Immature natural killer cell (primary cell): ENCODE measurements around the gene TMEFF1. TPM values are rescaled to one million over a fixed set of nuclear protein-coding genes. Genes with fewer than 3 reads are reported as not detected.

ENCODE experiments used
- DNase-seq, 3 donors: peaks; one replicate each; pipeline ENCODE4 v3.0.0; 2022; ENCODE audit warnings: mixed read lengths in 1 of 3
- H3K27ac Mint-ChIP-seq, 6 donors: one replicate each; pipeline ENCODE4 v1.8.0; 2020; ENCODE audit warnings: mixed read lengths in 6 of 6, mild to moderate bottlenecking in 5 of 6, inconsistent platforms in 4 of 6, moderate library complexity in 3 of 6
- H3K27me3 Mint-ChIP-seq, 3 donors: one replicate each; pipeline ENCODE4 v1.8.0; 2020 to 2021; ENCODE audit warnings: low read depth in 3 of 3, mild to moderate bottlenecking in 3 of 3, mixed read lengths in 3 of 3, moderate library complexity in 3 of 3, inconsistent platforms in 1 of 3
- H3K36me3 Mint-ChIP-seq, 3 donors: one replicate each; pipeline ENCODE4 v1.8.0; 2020; ENCODE audit warnings: mixed read lengths in 3 of 3, inconsistent platforms in 2 of 3, mild to moderate bottlenecking in 2 of 3
- H3K4me1 Mint-ChIP-seq, 2 donors: one replicate each; pipeline ENCODE4 v1.8.0; 2020; ENCODE audit warnings: inconsistent platforms in 2 of 2, mild to moderate bottlenecking in 2 of 2, mixed read lengths in 2 of 2, moderate library complexity in 1 of 2
- H3K4me3 Mint-ChIP-seq, 5 donors: one replicate each; pipeline ENCODE4 v1.8.0; 2020; ENCODE audit warnings: mild to moderate bottlenecking in 5 of 5, mixed read lengths in 5 of 5, inconsistent platforms in 3 of 5, moderate library complexity in 3 of 5
- H3K9me3 Mint-ChIP-seq, 6 donors: one replicate each; pipeline ENCODE4 v1.8.0; 2020; ENCODE audit warnings: mild to moderate bottlenecking in 6 of 6, mixed read lengths in 6 of 6, inconsistent platforms in 4 of 6, moderate library complexity in 3 of 6
- polyA plus RNA-seq, 3 donors: library from polyadenylated mRNA; unstranded; fragments of 300-500 nt; fragmentation: Illumina TruSeq; gene quantifications; one replicate each; pipeline ENCODE4 v1.2.3, GENCODE V29; 2021

Gene TMEFF1
- polyA plus RNA-seq, 3 donors from 2014 or later, result not detected

GRCh38 chr9:100595391-100596199 is 122.6 kb downstream of the TMEFF1 start:
- peaks cover 16 to 22% of the 10 kb centered on the region in 2 donors for H3K4me1 Mint-ChIP-seq
- H3K27me3 Mint-ChIP-seq, result peaks cover 0 to 2% (median 0%) of the 10 kb centered on the region in 3 donors
- peak overlapping the region in 1 of 6 donors; percentile 73 for H3K27ac Mint-ChIP-seq
- no peaks in the 10 kb centered on the region for H3K36me3 Mint-ChIP-seq
- peak; percentile 19 to 29 (median 21) for DNase-seq
- H3K4me3 Mint-ChIP-seq, result no peak overlapping the region
- no peaks in the 10 kb centered on the region for H3K9me3 Mint-ChIP-seq

- H3K36me3 Mint-ChIP-seq, result no peaks in the 10 kb centered on the region
- H3K27me3 Mint-ChIP-seq, result peaks cover 0 to 2% (median 1%) of the 10 kb centered on the region in 3 donors
- peak overlapping the region in 2 of 5 donors; percentile 71 to 86 for H3K4me3 Mint-ChIP-seq
- DNase-seq, result no peak
- peak overlapping the region in 1 of 6 donors; percentile 21 for H3K27ac Mint-ChIP-seq
- H3K4me1 Mint-ChIP-seq, result peaks cover 16 to 22% of the 10 kb centered on the region in 2 donors
- H3K9me3 Mint-ChIP-seq, result no peaks in the 10 kb centered on the region
These were observed 124.3 kb downstream of the TMEFF1 start for GRCh38 chr9:100597236-100597635.

- peaks cover 0 to 5% (median 2%) of the 10 kb centered on the region in 3 donors for H3K27me3 Mint-ChIP-seq
- peak; percentile 70 to 77 (median 74) for DNase-seq
- no peaks in the 10 kb centered on the region for H3K36me3 Mint-ChIP-seq
- peak overlapping the region; percentile 71 to 86 (median 79) for H3K4me3 Mint-ChIP-seq
- peak overlapping the region in 3 of 6 donors; percentile 44 to 60 (median 46) for H3K27ac Mint-ChIP-seq
- no peaks in the 10 kb centered on the region for H3K9me3 Mint-ChIP-seq
- H3K4me1 Mint-ChIP-seq, result peaks cover 16 to 22% of the 10 kb centered on the region in 2 donors
These were observed 125.7 kb downstream of the TMEFF1 start for GRCh38 chr9:100598641-100599145.

GRCh38 chr9:100600521-100601079 is 127.7 kb downstream of the TMEFF1 start:
- no peaks in the 10 kb centered on the region for H3K9me3 Mint-ChIP-seq
- H3K36me3 Mint-ChIP-seq, result no peaks in the 10 kb centered on the region
- H3K27ac Mint-ChIP-seq, result no peak overlapping the region
- DNase-seq, result no peak
- peak overlapping the region in 2 of 5 donors; percentile 18 to 36 for H3K4me3 Mint-ChIP-seq
- H3K27me3 Mint-ChIP-seq, result peaks cover 0 to 6% (median 4%) of the 10 kb centered on the region in 3 donors
- H3K4me1 Mint-ChIP-seq, result peaks cover 16 to 22% of the 10 kb centered on the region in 2 donors

- H3K36me3 Mint-ChIP-seq, result no peaks in the 10 kb centered on the region
- H3K4me1 Mint-ChIP-seq, result peaks cover 16 to 22% of the 10 kb centered on the region in 2 donors
- peak overlapping the region in 2 of 5 donors; percentile 18 to 36 for H3K4me3 Mint-ChIP-seq
- no peak overlapping the region for H3K27ac Mint-ChIP-seq
- DNase-seq, result peak in 1 of 3 donors; percentile 17
- H3K9me3 Mint-ChIP-seq, result no peaks in the 10 kb centered on the region
- peaks cover 0 to 6% (median 4%) of the 10 kb centered on the region in 3 donors for H3K27me3 Mint-ChIP-seq
These were observed 128.3 kb downstream of the TMEFF1 start for GRCh38 chr9:100601216-100601615.

GRCh38 chr9:100602342-100602801 is 129.4 kb downstream of the TMEFF1 start:
- Mint-ChIP-seq H3K9me3 (no peaks in the 10 kb centered on the region), H3K27me3 (peaks cover 0 to 6% (median 4%) of the 10 kb centered on the region in 3 donors), H3K4me1 (peaks cover 16 to 22% of the 10 kb centered on the region in 2 donors), H3K4me3 (no peak overlapping the region), H3K27ac (no peak overlapping the region), H3K36me3 (no peaks in the 10 kb centered on the region)
- DNase-seq, result no peak

- Mint-ChIP-seq H3K27ac (no peak overlapping the region), H3K4me1 (no peaks in the 10 kb centered on the region), H3K4me3 (no peak overlapping the region), H3K27me3 (peaks cover 0 to 6% (median 3%) of the 10 kb centered on the region in 3 donors), H3K9me3 (no peaks in the 10 kb centered on the region), H3K36me3 (no peaks in the 10 kb centered on the region)
- no peak for DNase-seq
These were observed 132.5 kb downstream of the TMEFF1 start for GRCh38 chr9:100605405-100605804.

- no peak for DNase-seq
- no peaks in the 10 kb centered on the region for H3K4me1 Mint-ChIP-seq
- peaks cover 0 to 15% (median 4%) of the 10 kb centered on the region in 6 donors for H3K9me3 Mint-ChIP-seq
- H3K4me3 Mint-ChIP-seq, result no peak overlapping the region
- no peak overlapping the region for H3K27ac Mint-ChIP-seq
- H3K36me3 Mint-ChIP-seq, result peaks cover 0 to 4% (median 0%) of the 10 kb centered on the region in 3 donors
- H3K27me3 Mint-ChIP-seq, result peaks cover 3 to 9% (median 6%) of the 10 kb centered on the region in 3 donors
These were observed 146.2 kb downstream of the TMEFF1 start for GRCh38 chr9:100619194-100619593.

- Mint-ChIP-seq H3K27me3 (peaks cover 3 to 9% (median 6%) of the 10 kb centered on the region in 3 donors), H3K4me3 (no peak overlapping the region), H3K9me3 (peaks cover 0 to 15% (median 4%) of the 10 kb centered on the region in 6 donors), H3K27ac (no peak overlapping the region), H3K36me3 (peaks cover 0 to 4% (median 0%) of the 10 kb centered on the region in 3 donors), H3K4me1 (no peaks in the 10 kb centered on the region)
- no peak for DNase-seq
These were observed 146.7 kb downstream of the TMEFF1 start for GRCh38 chr9:100619665-100620064.

- peaks cover 3 to 5% (median 5%) of the 10 kb centered on the region in 3 donors for H3K27me3 Mint-ChIP-seq
- DNase-seq, result no peak
- no peak overlapping the region for H3K4me3 Mint-ChIP-seq
- peaks cover 4 to 7% (median 4%) of the 10 kb centered on the region in 6 donors for H3K9me3 Mint-ChIP-seq
- H3K4me1 Mint-ChIP-seq, result no peaks in the 10 kb centered on the region
- H3K36me3 Mint-ChIP-seq, result no peaks in the 10 kb centered on the region
- no peak overlapping the region for H3K27ac Mint-ChIP-seq
These were observed 151.0 kb downstream of the TMEFF1 start for GRCh38 chr9:100623969-100624368.

GRCh38 chr9:100626949-100627348 is 154.0 kb downstream of the TMEFF1 start:
- Mint-ChIP-seq H3K27ac (no peak overlapping the region), H3K36me3 (no peaks in the 10 kb centered on the region), H3K27me3 (peaks cover 3 to 6% (median 4%) of the 10 kb centered on the region in 3 donors), H3K4me3 (no peak overlapping the region), H3K4me1 (no peaks in the 10 kb centered on the region), H3K9me3 (peaks cover 4 to 7% (median 4%) of the 10 kb centered on the region in 6 donors)
- no peak for DNase-seq
